ENCODE data around the gene CARS1.

- TF ChIP-seq CTCF (IDR thresholded peaks at IDR 0.05): no peak
- no peak for TF ChIP-seq POLR2AphosphoS5 (IDR thresholded peaks at IDR 0.05)
- TF ChIP-seq POLR2A (IDR thresholded peaks at IDR 0.05): no peak
Observed at GRCh38 chr11:2989006-2989405, 68.2 kb downstream of the CARS1 start.

Data from suprapubic skin (tissue), 4 donors.